ENCODE data around the gene SLC31A1. TPM values are rescaled to one million over a fixed set of nuclear protein-coding genes. Genes with fewer than 3 reads are reported as not detected.

SLC31A1 gene
- total RNA-seq, 1 experiment from 2014 or later, result 27.2 TPM

DNA sequence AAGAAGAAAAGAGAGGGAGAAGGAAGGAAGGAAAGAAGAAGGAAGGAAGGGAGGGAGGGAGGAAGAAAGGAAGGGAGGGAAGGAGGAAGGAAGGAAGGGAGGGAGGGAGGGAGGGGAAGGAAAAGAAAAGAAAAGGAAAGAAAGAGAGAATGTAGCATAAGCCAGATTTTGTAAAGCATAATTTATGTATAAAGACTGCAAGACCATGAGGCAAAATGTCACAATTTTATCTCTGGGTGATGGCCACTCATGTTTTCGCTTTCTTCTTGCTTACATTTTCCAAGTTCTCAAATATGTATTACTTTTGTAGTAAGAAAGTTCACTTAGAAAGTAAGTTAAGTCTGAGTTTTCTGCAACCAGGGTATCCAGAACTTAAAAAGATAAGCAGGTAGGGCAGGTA lies 85.2 kb downstream of the SLC31A1 start:
- Histone ChIP-seq H3K27me3 (ENCODE audit: insufficient read depth, low read depth) (no peaks in the 10 kb centered on the region), H3K9me3 (ENCODE audit: insufficient read depth, low read depth) (no peaks in the 10 kb centered on the region), H3K4me2 (no peak overlapping the region), H3F3A (ENCODE audit: insufficient read depth, low read depth) (no peaks in the 10 kb centered on the region), H3K79me2 (ENCODE audit: low read depth) (no peaks in the 10 kb centered on the region), H3K4me1 (replicated peaks; ENCODE audit: insufficient read depth) (no peaks in the 10 kb centered on the region; the same call in 1 of the 2 replicates), H2AFZ (no peak overlapping the region), H4K20me1 (ENCODE audit: insufficient read depth) (no peaks in the 10 kb centered on the region), H3K4me3 (no peak overlapping the region), H3K27ac (no peak overlapping the region), H3K36me3 (ENCODE audit: low read depth) (no peaks in the 10 kb centered on the region), H3K9me2 (ENCODE audit: insufficient read depth) (no peaks in the 10 kb centered on the region)
- TF ChIP-seq EZH2 (IDR thresholded peaks at IDR 0.05; ENCODE audit: low read depth) (no peak), CTCF (conservative IDR thresholded peaks at IDR 0.05) (no peak)
- BruUV-seq (replicated peaks), result no TSS peak
- no peak for DNase-seq
- ChIA-PET POLR2A (ENCODE audit: unreplicated experiment) (no interaction called here), CTCF (no interaction called here)
- intact Hi-C loops (cut with micrococcal nuclease; ENCODE audit: unreplicated experiment), result no loop called here

DNA sequence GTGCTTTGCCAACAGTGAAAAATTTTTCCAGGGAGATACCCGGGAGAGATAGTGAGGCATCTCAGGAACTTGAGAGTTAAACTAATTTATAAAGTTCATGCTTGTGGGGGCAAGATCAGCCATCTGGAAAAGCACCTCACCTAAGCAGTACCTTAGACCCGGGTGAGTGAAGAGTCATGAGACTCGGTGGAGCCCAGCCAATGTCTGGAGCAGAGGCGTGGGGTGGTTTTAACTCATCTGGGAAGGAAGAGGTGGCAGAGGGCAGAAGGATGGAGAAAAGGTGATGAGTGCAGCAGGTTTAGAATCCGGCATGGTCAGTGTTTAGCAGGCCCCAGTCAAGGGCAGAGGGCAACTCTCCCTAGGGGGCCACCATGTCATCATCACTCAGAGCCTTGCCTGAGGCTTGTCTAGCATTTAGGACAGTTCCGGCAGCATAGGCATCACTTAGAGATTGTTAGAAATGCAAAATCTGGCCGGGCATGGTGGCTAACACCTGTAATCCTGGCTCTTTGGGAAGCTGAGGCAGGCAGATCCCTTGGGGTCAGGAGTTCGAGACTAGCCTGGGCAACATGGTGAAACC lies 86.1 kb downstream of the SLC31A1 start:
- no peaks in the 10 kb centered on the region for H3K9me2 ChIP-seq (ENCODE audit: insufficient read depth)
- no peaks in the 10 kb centered on the region for H3K9me3 ChIP-seq (ENCODE audit: insufficient read depth, low read depth)
- H3K27me3 ChIP-seq (ENCODE audit: insufficient read depth, low read depth), result no peaks in the 10 kb centered on the region
- CTCF ChIA-PET, result interaction anchor here (0.7 kb wide), 1 partner anchor 899 kb away, joined by 3 read pairs; no protein-coding TSS in a partner anchor
- no peak for DNase-seq
- intact Hi-C loops (cut with micrococcal nuclease; ENCODE audit: unreplicated experiment), result no loop called here
- POLR2A ChIA-PET (ENCODE audit: unreplicated experiment), result no interaction called here
- TF ChIP-seq CTCF (conservative IDR thresholded peaks at IDR 0.05), result no peak
- no peaks in the 10 kb centered on the region; the same call in 1 of the 2 replicates for H3K4me1 ChIP-seq (replicated peaks; ENCODE audit: insufficient read depth)
- H3K36me3 ChIP-seq (ENCODE audit: low read depth), result no peaks in the 10 kb centered on the region
- no peak overlapping the region for H3K4me3 ChIP-seq
- no peaks in the 10 kb centered on the region for H3K79me2 ChIP-seq (ENCODE audit: low read depth)
- H3K4me2 ChIP-seq, result no peak overlapping the region
- no peaks in the 10 kb centered on the region for H3F3A ChIP-seq (ENCODE audit: insufficient read depth, low read depth)
- H2AFZ ChIP-seq, result no peak overlapping the region
- H3K27ac ChIP-seq, result no peak overlapping the region
- BruUV-seq (replicated peaks), result no TSS peak
- H4K20me1 ChIP-seq (ENCODE audit: insufficient read depth), result no peaks in the 10 kb centered on the region

DNA sequence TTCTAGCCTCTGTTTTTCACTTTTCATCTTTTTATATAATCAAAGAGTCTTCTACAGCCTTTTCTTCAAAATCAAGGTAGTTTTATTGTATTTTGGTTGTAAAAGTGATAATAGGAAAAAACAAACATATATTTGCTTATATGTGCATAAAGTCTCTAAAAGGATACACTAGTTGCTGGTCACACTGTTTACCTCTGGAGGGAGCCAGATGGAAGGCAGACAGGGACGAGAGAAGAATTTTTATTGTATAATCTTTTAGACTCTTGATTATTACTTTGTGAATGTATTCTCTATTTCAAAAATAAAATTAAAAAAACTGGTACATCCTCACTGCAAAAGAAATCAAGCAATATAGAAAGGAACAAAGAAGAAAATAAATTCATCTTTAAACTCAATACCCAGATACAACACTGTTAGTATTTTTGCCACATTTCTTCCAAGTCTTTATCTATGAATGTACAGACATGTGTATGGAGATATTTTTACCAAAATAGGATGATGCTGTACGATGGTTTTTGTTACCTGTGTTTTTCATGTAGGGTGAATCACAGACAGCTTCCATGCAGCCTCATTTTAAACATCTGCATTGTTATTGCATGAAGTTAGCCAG lies 88.0 kb downstream of the SLC31A1 start:
- intact Hi-C loops (cut with micrococcal nuclease; ENCODE audit: unreplicated experiment), result loop anchor here (1.0 to 2.0 kb wide), 4 partner anchors 31 to 346 kb away; partner anchors contain the start of gene WDR31
- H3K9me3 ChIP-seq (ENCODE audit: insufficient read depth, low read depth), result no peaks in the 10 kb centered on the region
- H3K9me2 ChIP-seq (ENCODE audit: insufficient read depth), result no peaks in the 10 kb centered on the region
- H3K27me3 ChIP-seq (ENCODE audit: insufficient read depth, low read depth), result no peaks in the 10 kb centered on the region
- no peaks in the 10 kb centered on the region for H3K36me3 ChIP-seq (ENCODE audit: low read depth)
- H3K4me2 ChIP-seq, result no peak overlapping the region
- no peaks in the 10 kb centered on the region; the same call in 1 of the 2 replicates for H3K4me1 ChIP-seq (replicated peaks; ENCODE audit: insufficient read depth)
- ChIA-PET POLR2A (ENCODE audit: unreplicated experiment) (no interaction called here), CTCF (interaction anchor here (0.6 to 1.2 kb wide), 2 partner anchors 20 to 37 kb away, joined by 3 to 6 read pairs; no protein-coding TSS in a partner anchor)
- TF ChIP-seq EZH2 (IDR thresholded peaks at IDR 0.05; ENCODE audit: low read depth) (no peak), CTCF (conservative IDR thresholded peaks at IDR 0.05) (peak; percentile 82)
- DNase-seq, result peak; percentile 17 to 44
- no TSS peak for BruUV-seq (replicated peaks)
- no peak overlapping the region for H2AFZ ChIP-seq
- H3F3A ChIP-seq (ENCODE audit: insufficient read depth, low read depth), result no peaks in the 10 kb centered on the region
- H4K20me1 ChIP-seq (ENCODE audit: insufficient read depth), result no peaks in the 10 kb centered on the region
- H3K4me3 ChIP-seq, result no peak overlapping the region
- H3K27ac ChIP-seq, result no peak overlapping the region
- H3K79me2 ChIP-seq (ENCODE audit: low read depth), result no peaks in the 10 kb centered on the region

Measured in PC-9 (cell line).